Esophagus squamous epithelium (tissue), 4 donors: ENCODE measurements around the gene CORO1C.

Experiments used
- CTCF ChIP-seq, 6 experiments: fragments of 450-650 bp in 4 of 6; fragments of 200-600 bp in 2 of 6; sonication (generic) in 2 of 6; IDR thresholded peaks; one replicate each; pipeline ENCODE4 v1.5.1; 2016 to 2019; ENCODE audit warnings: antibody characterized with exemption in 6 of 6, mild to moderate bottlenecking in 4 of 6, moderate library complexity in 4 of 6
- POLR2A ChIP-seq, 4 donors: fragments of 450-650 bp; IDR thresholded peaks; one replicate each; pipeline ENCODE4 v1.6.1; 2017; ENCODE audit warnings: antibody characterized with exemption in 4 of 4, mild to moderate bottlenecking in 4 of 4, moderate library complexity in 3 of 4

GRCh38 chr12:108605000-108605689, 126.2 kb downstream of the CORO1C start:
- TF ChIP-seq CTCF (IDR thresholded peaks at IDR 0.05) (no peak), POLR2A (IDR thresholded peaks at IDR 0.05) (no peak)
